ENCODE measurements around the gene TMEM238. TPM values are rescaled to one million over a fixed set of nuclear protein-coding genes. Genes with fewer than 3 reads are reported as not detected.

TMEM238 gene
- total and polyA plus RNA-seq, 4 donors = 0.08 to 0.54 (median 0.47) TPM

GRCh38 chr19:55358493-55358892 lies 25.6 kb downstream of the TMEM238 start:
- no peak for TF ChIP-seq MAX (IDR thresholded peaks at IDR 0.05)
- no peak for TF ChIP-seq HNF4G (IDR thresholded peaks at IDR 0.05)
- TF ChIP-seq NR2F2 (IDR thresholded peaks at IDR 0.05) = no peak
- no peak for TF ChIP-seq SP1 (IDR thresholded peaks at IDR 0.05)
- TF ChIP-seq GABPA (IDR thresholded peaks at IDR 0.05 in 1 of 2, conservative IDR thresholded peaks at IDR 0.05 in 1 of 2) = no peak
- TF ChIP-seq RXRA (IDR thresholded peaks at IDR 0.05) = no peak
- TF ChIP-seq ATF3 (IDR thresholded peaks at IDR 0.05) = no peak
- no peak for TF ChIP-seq YY1 (IDR thresholded peaks at IDR 0.05)
- TF ChIP-seq TAF1 (conservative IDR thresholded peaks at IDR 0.05) = no peak
- TF ChIP-seq HNF4A (conservative IDR thresholded peaks at IDR 0.05) = no peak
- no peak for TF ChIP-seq ZBTB33 (IDR thresholded peaks at IDR 0.05)
- TF ChIP-seq CTCF (IDR thresholded peaks at IDR 0.05; ENCODE audit: low read depth, low read length, missing input control) = no peak
- no peak for TF ChIP-seq FOXA2 (IDR thresholded peaks at IDR 0.05)
- no peak for TF ChIP-seq EGR1 (IDR thresholded peaks at IDR 0.05; ENCODE audit: low read depth in 2 of 2)
- TF ChIP-seq RAD21 (IDR thresholded peaks at IDR 0.05) = no peak
- TF ChIP-seq FOXA1 (IDR thresholded peaks at IDR 0.05) = no peak
- no peak for TF ChIP-seq JUND (IDR thresholded peaks at IDR 0.05)
- TF ChIP-seq REST (IDR thresholded peaks at IDR 0.05) = no peak
- no peaks in the 10 kb centered on the region for H3K9me3 ChIP-seq (ENCODE audit: control insufficient read depth in 4 of 4, low read length in 3 of 4)
- WGBS = 87% methylated on average over 19 of the region's 19 CpGs
- no peaks in the 10 kb centered on the region for H3K36me3 ChIP-seq (ENCODE audit: control insufficient read depth in 4 of 4, insufficient read depth in 3 of 4, low read depth in 1 of 4, low read length in 3 of 4)
- H3K9ac ChIP-seq (ENCODE audit: low read depth in 1 of 2, low read length in 2 of 2) = no peak overlapping the region
- peaks cover 0 to 4% (median 0%) of the 10 kb centered on the region in 4 donors for H3K27me3 ChIP-seq (ENCODE audit: control insufficient read depth in 4 of 4, insufficient read depth in 4 of 4, low read length in 3 of 4)
- H3K4me1 ChIP-seq (ENCODE audit: control insufficient read depth in 4 of 4, insufficient read depth in 4 of 4, low read length in 3 of 4) = peaks cover 0 to 4% (median under 1%) of the 10 kb centered on the region in 4 donors
- H3K27ac ChIP-seq (ENCODE audit: low read depth in 1 of 2, low read length in 2 of 2) = no peak overlapping the region
- DNase-seq (ENCODE audit: low spot score) = no peak
- no peak overlapping the region for H3K4me3 ChIP-seq (ENCODE audit: low read depth in 1 of 3, low read length in 3 of 3)
